HG02798 (cell line): ENCODE results near the gene OR8G5.
"Not testable (repeated sequence)": the region's sequence is repeated elsewhere in the genome, so short reads cannot be mapped to it uniquely, and the experiment has no call there.

Source experiments
- ATAC-seq: cut with Tn5 transposase; IDR thresholded peaks from one replicate; pipeline ENCODE4 v1.9.1; 2021; ENCODE audit warnings: mild to moderate bottlenecking; ENCODE audit not compliant: unreplicated experiment, poor library complexity

The OR8G5 gene

GRCh38 chr11:124256076-124256475, at the start of gene OR8G5:
TSS of gene OR8G5 (plus strand) at chr11:124256376. CDS start at chr11:124264932, 8,556 bp downstream.
- no peak for ATAC-seq

- no peak for ATAC-seq
These were observed 48.9 kb upstream of the OR8G5 start for GRCh38 chr11:124207102-124207792.

GRCh38 chr11:124209824-124210357, 46.3 kb upstream of the OR8G5 start:
- ATAC-seq = no peak

- ATAC-seq = no peak
These were observed 45.8 kb upstream of the OR8G5 start for GRCh38 chr11:124210421-124210820.

GRCh38 chr11:124211321-124211720, 44.9 kb upstream of the OR8G5 start:
- no peak for ATAC-seq

- ATAC-seq = no peak
These were observed 42.1 kb upstream of the OR8G5 start for GRCh38 chr11:124214027-124214426.

GRCh38 chr11:124219126-124219525, 37.0 kb upstream of the OR8G5 start:
- no peak for ATAC-seq

- no peak for ATAC-seq
These were observed 33.8 kb upstream of the OR8G5 start for GRCh38 chr11:124222407-124222806.

- ATAC-seq = not testable (repeated sequence)
These were observed 31.4 kb upstream of the OR8G5 start for GRCh38 chr11:124224618-124225423.

- no peak for ATAC-seq
These were observed 30.7 kb upstream of the OR8G5 start for GRCh38 chr11:124225471-124225870.

GRCh38 chr11:124233376-124233775, 22.8 kb upstream of the OR8G5 start:
- no peak for ATAC-seq

- no peak for ATAC-seq
These were observed 17.7 kb upstream of the OR8G5 start for GRCh38 chr11:124238512-124238911.

GRCh38 chr11:124240621-124241397, 15.4 kb upstream of the OR8G5 start, which contains the start of gene OR8G1:
TSS of gene OR8G1 (plus strand) at chr11:124241095. CDS start at chr11:124249676, 8,581 bp downstream.
- ATAC-seq = no peak

- ATAC-seq = not testable (repeated sequence)
These were observed 6.3 kb upstream of the OR8G5 start for GRCh38 chr11:124249869-124250268.

- not testable (repeated sequence) for ATAC-seq
These were observed 8.9 kb downstream of the OR8G5 start for GRCh38 chr11:124265041-124265440.

GRCh38 chr11:124270886-124271285, 14.7 kb downstream of the OR8G5 start:
- ATAC-seq = not testable (repeated sequence)

GRCh38 chr11:124274000-124274399, 17.8 kb downstream of the OR8G5 start:
- ATAC-seq = no peak

GRCh38 chr11:124276081-124276480, 19.9 kb downstream of the OR8G5 start:
- no peak for ATAC-seq

- no peak for ATAC-seq
These were observed 21.0 kb downstream of the OR8G5 start for GRCh38 chr11:124277207-124277606.

GRCh38 chr11:124277804-124278203, 21.6 kb downstream of the OR8G5 start:
- ATAC-seq = no peak
